NCI-H82 treated with DMSO at 0.1 percent for 48 hours (cell line): ENCODE results near the gene LST1.
"Not testable (repeated sequence)": the region's sequence is repeated elsewhere in the genome, so short reads cannot be mapped to it uniquely, and the experiment has no call there.

Source experiments
- DNase-seq: peaks from one replicate; lab custom pipeline; 2025; ENCODE audit not compliant: unreplicated experiment; lab: John Stamatoyannopoulos, UW

The LST1 gene

GRCh38 chr6:31586008-31586407 is at the start of gene LST1:
TSS of gene LST1 (plus strand) at chr6:31586277. CDS start at chr6:31587300, 1,023 bp downstream.
- DNase-seq = no peak

GRCh38 chr6:31538805-31539400 is 47.2 kb upstream of the LST1 start:
- DNase-seq = no peak

GRCh38 chr6:31540640-31541039 is 45.4 kb upstream of the LST1 start:
- no peak for DNase-seq

- no peak for DNase-seq
Measured at GRCh38 chr6:31541059-31541657, 44.9 kb upstream of the LST1 start.

GRCh38 chr6:31541658-31542521 is 44.2 kb upstream of the LST1 start, which contains the start of gene DDX39B:
TSS of gene DDX39B (minus strand) at chr6:31542003. CDS start at chr6:31540532, 1,471 bp downstream.
- peak; percentile 96 for DNase-seq

- DNase-seq = no peak
Measured at GRCh38 chr6:31543639-31544038, 42.4 kb upstream of the LST1 start.

GRCh38 chr6:31544676-31545075 is 41.4 kb upstream of the LST1 start:
- no peak for DNase-seq

GRCh38 chr6:31545291-31545690 is 40.8 kb upstream of the LST1 start:
- DNase-seq = peak; percentile 79

- peak; percentile 97 for DNase-seq
Measured at GRCh38 chr6:31546339-31546957, 39.6 kb upstream of the LST1 start, which contains the start of gene ATP6V1G2. TSS of gene ATP6V1G2 (minus strand) at chr6:31546608. CDS start at chr6:31546559, 49 bp downstream.

- DNase-seq = peak; percentile 99
Measured at GRCh38 chr6:31546958-31547726, 38.9 kb upstream of the LST1 start, which contains the start of gene NFKBIL1. TSS of gene NFKBIL1 (plus strand) at chr6:31547608. CDS start at chr6:31547695, 87 bp downstream.

GRCh38 chr6:31547727-31548543 is 38.1 kb upstream of the LST1 start:
- DNase-seq = no peak

- DNase-seq = no peak
Measured at GRCh38 chr6:31548544-31548873, 37.6 kb upstream of the LST1 start.

GRCh38 chr6:31551371-31551770 is 34.7 kb upstream of the LST1 start:
- not testable (repeated sequence) for DNase-seq

- DNase-seq = no peak
Measured at GRCh38 chr6:31556307-31556706, 29.8 kb upstream of the LST1 start.

GRCh38 chr6:31557443-31558317 is 28.4 kb upstream of the LST1 start:
- no peak for DNase-seq

- DNase-seq = no peak
Measured at GRCh38 chr6:31558318-31558625, 27.8 kb upstream of the LST1 start.

- DNase-seq = no peak
Measured at GRCh38 chr6:31558631-31559500, 27.2 kb upstream of the LST1 start.

- DNase-seq = no peak
Measured at GRCh38 chr6:31559606-31559957, 26.5 kb upstream of the LST1 start.
